CD1c-positive myeloid dendritic cell (primary cell): ENCODE results near the gene ATP2A2.

Source experiments
- DNase-seq: peaks from one replicate; pipeline ENCODE4 v3.0.0-alpha.2; 2016; ENCODE audit errors: extremely low spot score

The ATP2A2 gene

DNA sequence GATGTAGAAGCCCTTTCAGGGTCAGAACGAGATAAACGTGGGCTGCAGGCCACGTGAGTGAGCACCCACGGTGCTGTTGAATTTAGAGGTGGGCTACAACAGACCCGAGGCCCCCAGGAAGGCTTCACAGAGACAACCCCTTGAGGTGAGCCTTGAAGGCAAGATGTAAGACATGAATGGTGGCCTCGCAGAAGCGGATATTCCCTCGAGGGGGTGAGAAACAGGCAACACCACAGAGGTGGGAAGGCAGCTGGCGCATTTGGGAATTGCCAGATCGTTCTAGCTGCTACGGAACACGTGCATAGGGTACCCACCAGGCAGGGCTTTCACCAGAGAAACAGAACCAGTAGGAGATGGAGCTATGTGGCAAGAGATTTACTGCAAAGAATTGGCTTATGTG, 22.6 kb upstream of the ATP2A2 start:
- DNase-seq: no peak

DNA sequence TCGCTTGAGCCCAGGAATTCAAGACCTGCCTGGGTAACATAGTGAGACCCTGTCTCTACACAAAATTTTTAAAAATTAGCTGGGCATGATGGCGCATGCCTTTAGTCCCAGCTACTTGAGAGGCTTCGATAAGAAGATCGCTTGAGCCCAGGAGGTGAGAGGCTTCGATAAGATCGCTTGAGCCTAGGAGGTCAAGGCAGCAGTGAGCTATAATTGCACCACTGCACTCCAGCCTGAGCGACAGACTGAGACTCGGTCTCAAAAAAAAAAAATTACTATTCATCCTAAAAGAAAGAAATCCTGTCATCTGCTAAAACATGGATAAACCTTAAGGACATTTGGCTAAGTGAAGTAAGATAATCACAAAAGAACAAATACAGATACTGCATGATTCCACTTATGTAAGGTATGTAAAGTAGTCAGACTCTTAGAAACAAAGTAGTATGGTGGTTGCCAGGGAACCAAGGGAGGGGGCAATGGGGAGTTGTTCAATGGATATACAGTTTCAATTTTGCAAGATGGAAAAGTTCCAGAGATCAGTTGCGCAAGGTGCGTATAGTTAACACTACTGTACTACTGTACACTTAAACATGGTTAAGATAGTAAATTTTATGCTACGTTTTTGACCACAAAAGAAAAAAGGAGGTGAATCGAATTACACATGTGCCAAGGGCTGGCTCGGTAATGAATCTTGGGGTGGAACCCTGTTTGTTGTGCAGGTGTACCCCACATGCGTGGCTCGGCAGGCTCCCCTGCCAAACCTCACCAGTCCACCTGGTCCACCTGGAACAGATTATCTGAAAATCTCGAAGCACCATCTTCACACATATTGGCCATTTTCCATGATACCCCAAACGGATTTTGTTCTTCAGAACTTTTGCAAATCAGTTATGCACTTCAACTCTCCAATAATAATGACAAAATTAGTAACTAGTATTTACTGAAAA, 18.3 kb upstream of the ATP2A2 start:
- DNase-seq: no peak

DNA sequence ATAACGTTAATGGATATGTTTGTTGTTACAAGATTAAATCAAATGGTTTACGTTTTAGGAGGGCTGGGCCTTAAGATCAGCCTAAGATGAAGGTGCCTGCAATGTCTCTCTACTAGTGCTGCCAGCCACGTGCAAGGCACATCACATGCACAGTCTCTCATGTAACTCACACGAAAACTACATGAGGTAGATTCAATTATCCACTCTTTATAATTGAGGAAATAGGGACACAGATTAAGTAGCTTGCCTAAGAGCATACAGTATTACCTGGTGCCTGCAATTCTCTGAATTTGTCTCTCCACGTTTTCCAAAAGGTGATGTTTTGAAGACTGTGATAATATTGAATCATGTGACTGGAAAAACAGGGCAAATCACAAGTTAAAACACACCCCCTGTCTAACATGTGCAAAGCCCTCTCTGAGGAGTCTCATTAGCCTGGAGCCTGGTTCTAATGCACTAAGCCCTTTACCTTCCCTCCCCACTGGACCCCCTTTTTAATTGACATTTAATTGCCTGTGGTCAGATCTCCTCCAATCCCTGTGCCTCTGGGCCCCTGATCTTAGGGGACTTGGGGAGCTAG, 14.6 kb upstream of the ATP2A2 start:
- DNase-seq: no peak

DNA sequence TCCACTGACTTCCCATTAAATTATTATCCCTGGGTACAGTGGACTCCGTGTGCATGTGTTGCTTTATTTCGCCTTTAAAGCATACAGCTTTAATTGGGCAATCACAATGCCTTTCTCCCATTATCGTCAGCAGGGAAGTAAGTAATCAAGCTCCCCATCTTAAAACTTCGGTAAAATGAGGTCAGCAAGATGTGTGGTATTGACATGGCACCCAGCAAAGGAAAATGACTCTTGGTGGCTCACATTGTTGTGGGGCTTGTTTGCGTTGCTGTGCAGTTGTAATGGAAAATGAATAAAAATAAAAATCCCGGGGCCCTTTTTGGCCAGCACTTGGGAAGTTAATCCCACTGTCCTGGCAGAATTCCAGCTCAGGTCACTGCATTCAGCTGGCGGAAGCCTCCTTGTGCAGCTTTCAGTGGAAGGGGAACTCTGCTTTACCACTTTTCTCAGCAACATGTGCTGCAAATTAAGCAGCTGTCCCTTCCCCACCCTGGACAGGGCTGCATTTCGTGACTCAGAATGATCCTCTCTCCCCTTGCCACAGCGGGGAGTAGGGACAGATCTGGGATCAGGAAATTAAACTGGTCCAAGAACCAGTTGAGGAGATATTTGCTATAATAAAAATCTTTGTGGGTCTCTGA, 13.9 kb upstream of the ATP2A2 start:
- peak; percentile 39 for DNase-seq

DNA sequence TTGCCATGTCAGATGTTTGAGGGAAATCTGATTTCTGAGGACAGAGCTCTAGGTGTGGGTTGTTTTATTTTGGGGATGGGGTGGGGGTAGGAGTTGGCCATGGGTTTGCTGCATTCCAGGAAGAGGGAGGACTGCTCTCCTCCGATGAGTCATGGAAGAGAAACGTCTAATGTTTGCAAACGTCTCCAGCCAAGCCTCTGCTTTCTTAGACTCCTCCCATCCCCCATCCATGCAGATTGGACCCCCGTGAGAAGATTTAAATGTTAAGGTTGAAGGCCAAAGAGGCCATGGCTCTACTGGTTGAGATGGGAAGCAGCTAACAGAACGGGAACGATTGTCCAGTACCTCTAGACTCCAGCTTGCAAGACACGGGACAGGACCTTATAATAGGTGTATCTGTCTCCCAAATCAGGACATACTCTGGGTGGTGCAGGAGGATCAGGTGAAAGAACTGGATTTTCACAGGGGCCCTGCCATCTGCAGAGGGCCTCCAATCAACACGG, 11.4 kb upstream of the ATP2A2 start:
- no peak for DNase-seq

DNA sequence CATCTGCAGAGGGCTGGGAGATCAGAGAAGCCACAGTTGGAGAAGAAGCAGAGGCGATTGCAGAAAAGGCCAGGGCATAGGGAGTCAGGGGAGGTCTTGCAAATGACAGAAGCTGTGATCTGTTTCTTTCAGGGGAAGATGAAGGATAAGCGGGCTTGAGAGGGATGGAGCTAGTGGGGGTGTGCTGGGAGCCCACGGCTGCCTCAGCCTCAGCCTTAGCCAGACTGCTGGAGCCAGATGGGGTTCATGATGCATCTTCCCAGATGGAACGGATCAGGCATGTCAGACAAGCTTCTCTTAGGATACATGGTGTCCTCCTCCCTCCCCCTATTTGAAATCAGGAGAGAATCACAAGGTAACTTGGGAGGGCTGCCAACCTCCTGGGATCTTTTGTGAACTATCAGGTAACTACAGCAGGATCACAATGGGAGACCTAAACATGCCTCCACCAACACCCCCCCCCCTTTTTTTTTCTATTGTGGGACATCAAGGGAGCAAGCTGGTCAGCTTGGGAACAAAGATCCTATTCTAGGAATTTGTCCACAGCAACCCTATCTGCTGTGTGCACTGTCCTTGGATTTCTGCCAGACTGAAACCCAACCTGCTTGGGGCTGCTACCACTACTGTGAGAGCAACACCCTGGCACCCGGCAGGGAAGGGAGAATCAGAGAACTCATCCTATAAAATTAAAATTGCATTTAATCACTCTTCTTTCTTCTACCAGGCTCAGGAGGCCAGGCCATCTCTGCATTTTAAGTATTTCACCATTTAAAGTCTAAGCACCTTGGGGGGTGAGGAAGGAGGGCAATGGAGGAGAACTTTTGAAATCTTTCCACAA, 10.7 kb upstream of the ATP2A2 start:
- no peak for DNase-seq

DNA sequence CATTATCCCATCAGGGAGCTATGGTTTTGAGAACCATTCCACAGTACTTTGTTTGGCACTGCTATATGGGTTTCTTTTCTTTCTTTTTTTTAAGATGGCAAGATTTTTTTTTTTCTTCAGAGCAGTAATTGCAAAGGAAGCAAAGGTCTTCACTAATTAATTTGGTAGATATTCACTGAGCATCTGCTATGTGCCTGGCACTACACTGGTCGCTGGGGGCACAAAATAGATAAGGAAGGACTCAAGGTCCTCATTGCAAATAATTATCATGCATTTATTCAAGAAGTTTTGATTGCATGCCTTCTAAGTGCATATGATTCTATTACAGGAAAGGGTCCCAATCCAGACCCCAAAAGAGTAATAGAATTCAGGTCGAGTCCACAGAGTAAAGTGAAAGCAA, 10.0 kb upstream of the ATP2A2 start:
- no peak for DNase-seq

DNA sequence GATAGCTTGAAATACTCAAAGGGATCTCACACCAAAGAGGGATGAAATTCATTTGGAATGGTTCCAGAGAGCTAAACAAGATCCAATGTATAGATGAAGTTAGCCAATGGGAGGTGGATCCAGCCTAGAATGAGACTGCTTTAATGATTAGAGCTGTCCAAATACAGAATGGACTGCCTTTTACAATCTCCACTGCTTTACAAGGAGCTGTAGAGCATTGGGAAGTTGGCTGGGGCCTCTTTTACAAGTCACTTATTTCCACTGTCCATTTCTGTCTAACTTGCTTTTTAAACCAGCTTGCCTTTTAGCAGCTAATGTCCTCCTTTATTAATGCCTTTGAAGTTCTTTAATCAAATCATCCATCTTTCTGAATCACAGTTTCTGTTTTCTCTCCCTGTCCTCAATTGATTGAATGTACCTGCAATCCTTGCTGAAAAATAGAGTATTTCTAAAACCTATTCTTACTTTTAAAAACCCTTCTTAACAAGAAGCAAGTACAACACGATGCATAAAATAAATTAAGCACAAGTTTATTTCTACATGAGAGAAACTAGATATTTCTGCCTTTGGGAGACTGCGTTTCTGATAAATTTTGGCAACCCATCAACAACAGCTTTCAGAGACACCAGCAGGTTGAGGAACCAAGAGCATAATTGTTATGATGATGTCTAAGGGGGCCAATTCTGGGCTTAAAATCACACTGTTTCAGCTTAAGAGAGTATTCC, 3.4 kb upstream of the ATP2A2 start:
- no peak for DNase-seq

DNA sequence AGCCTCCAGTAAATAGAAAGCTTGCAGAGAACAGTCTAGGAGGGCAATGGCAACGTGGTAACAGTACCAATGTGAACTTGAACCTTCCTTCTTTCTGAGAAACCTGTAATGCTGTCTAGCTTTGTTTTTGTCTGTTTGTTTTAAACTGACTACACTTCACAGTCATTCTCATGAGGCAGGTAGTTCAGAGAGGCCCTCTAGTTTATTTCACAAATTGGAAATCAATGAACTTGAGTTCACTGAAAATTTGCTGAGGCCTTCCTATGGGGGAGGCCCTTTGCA, 2.9 kb upstream of the ATP2A2 start:
- DNase-seq: no peak

DNA sequence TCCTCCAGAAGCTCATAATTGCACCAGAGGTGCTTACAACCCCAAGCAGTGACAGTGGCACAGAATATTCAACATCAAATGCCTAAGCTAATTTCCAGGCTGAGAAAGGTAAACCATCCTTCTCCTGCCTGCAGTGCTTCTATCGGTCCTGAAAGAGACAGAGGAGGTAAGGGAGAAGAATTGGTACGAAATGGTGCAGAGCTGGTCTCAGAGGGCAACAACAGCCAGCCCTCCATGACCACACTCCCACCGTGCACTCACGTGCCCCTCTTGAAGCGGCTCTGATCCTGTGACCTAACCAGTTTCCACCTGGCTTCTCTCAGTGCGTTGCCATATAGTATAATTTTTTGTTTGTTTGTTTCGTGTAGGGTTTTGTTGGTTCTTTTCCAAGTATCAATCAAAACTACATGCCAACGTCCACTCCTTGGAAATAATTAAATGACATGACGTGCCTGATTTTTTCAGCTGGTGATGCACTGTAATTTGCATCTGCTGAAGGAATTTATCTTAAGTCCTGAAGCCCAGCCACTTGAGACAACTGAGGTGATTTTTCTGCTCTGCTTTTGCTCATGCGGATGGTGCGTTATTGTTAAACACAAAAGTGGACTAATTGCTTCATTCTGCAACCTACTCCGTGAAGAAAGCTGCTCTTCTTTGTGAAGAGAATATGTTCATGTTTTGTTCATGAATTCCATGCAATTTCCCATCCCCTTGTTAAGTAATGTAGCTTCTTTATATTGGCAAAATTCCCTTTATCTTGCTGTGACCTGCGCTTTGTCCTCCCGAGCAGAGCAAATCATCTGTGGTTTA, 1.3 kb upstream of the ATP2A2 start:
- no peak for DNase-seq

DNA sequence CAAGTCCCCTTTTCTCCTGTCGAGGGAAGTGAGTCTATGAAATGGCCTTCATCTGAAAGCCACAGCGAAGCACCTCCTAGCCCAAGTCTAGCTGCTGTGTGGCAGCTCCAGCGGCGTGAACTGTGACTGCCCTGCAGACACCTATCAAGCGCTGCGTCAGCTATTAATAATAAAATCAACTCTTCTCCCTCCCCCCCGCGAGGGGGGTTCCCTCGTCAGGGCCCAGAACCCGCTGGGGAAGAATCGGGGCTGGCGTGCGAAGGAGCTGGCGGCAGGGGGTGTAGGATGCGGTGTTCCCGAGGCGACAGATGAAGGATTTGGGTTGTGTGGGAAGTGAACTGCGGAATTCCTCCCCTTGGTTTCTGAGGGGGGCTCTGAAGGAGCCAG, 662 bp upstream of the ATP2A2 start:
- peak; percentile 64 for DNase-seq

DNA sequence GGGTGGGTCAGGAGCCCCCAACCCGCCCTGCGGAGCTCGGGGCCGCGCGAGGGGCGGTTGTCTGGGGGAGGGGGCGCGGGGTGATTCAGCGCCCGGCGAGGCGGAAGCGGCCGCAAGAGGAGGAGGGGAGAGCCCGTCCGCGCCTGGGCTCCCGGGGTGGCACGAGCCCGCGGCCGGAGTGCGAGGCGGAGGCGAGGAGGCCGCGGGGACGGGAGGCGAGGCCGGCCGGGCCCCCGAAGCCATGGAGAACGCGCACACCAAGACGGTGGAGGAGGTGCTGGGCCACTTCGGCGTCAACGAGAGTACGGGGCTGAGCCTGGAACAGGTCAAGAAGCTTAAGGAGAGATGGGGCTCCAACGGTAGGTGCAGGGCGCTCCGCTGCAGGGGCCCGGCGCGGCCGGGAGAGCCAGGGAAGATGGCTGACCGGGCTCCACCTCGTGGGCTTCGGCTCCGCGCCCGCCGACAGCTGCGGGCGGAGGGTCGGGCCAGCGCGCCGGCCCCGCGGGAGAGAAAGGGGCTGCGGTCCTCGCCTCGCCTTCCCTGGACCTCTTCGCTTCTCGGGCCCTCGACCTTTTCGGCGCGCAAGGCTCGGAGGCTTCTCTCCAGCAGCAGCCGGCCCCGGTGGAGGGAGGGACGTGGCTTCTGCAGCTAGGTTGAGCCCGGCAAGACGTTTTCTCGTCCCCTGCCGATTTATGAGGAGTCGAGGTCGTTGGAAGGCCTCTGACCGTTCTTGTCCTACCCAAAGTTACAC, 677 bp downstream of the ATP2A2 start:
- DNase-seq: peak; percentile 76

DNA sequence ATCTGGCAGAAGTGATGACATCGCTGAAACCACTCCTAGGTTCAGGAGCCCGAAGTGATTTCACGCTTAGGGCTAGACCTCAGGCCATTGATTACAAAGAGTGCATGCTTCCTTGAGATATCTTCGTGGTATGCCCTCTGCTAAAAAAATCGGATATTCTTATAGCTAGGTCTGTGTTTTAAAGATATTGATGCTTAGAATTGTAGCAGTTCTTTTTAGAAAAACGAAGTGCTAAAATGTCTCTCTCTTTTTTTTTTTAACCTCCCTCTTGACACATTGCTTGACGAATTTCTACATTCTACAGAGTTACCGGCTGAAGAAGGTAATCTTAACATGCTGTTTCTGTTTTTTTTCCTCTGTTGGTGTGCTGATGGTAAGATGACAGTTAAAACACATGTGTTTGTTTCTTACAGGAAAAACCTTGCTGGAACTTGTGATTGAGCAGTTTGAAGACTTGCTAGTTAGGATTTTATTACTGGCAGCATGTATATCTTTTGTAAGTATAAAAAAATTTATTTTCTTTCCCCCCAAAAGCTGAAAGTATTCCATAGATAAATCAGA, 1.3 kb downstream of the ATP2A2 start:
- no peak for DNase-seq

DNA sequence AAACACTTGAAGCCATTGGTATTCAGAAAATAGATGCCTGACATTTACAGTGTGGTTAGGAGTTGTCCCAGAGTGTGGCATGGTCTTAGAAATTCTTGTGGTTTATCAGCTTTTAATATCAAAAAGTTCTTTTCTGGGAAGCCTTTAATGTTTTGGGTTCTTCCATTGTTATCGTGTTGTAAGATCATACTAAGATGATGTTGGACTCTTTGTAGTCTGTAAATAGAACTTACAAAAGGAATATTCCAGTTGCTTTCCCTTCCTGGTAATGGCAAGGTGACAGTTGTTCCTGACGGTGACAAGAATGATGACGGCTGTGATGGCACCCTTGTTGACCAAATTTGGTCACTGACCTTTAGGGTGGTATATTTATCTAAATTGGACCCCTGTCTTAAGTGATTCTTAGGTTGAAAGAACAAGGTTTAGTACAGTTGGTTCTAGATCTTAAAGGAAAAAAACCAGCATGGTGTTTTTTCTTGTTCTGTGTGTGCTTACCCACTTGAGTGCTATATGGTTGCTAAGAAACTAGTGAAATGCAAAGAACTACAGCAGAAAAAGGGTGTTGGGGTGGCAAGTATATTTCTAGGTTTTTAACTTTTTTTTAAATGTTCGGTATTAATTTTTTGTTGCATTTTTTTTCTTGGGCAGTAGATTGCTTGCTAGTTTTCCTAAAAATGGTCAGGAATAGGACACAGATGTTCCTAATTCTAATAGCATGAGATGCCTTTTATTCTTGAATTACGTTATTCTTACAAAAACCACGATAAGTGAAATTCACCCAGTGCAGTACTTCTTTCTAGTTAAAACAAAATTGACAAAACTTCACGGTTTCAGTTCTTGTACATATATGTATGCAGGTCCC, 2.1 kb downstream of the ATP2A2 start:
- DNase-seq: no peak

DNA sequence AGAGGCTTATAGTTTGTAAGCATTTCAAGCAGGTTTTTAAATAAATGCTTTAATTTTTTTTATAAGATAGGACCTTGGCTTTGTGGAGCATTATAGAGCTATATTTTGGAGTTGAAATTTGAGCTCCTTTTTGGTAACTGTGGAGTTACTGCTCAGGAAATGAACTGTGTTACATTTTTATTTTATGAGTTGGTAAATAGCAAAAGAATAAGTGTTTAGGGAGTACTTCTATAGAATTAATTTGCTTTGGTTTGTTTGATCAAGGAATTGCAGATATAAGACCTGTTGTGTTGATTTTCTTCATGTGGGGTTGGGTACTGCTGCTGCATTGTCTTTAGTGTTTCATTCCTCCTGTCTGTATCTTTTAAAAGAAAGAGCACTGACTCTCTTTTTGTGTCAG, 3.5 kb downstream of the ATP2A2 start:
- DNase-seq: no peak

DNA sequence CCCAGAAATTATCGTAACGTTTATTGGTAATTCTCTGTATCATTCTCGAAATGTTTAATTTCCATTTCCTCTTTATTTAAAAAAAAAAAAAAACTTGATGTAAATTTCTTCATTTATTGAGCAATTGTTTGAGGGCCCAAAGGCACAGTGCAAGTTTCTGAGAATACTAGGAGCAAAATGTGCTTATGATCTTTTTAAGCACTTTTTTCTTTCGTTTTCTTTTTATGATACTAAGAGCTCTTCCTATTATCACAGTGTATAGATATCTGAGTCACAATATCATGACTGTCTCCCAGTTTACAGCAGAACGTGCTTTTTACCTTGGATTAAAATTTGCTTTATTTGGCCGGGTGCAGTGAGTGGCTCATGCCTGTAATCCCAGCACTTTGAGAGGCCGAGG, 5.6 kb downstream of the ATP2A2 start:
- peak; percentile 58 for DNase-seq

DNA sequence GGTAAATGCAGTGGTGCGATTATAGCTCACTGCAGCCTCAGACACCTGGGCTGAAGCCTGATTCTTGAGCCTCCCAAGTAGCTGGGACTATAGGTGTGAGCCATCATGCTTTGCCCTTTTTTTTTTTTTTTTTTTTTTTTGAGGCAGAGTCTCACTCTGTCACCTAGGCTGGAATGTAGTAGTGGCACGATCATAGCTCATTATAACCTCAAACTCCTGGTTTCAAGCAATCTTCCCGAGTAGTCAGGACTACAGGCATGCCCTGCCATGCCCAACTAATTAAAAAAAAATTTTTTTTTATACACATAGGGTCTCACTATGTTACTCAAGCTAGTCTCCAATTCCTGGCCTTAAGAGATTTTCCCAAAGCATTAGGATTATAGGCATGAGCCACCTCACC, 6.9 kb downstream of the ATP2A2 start:
- DNase-seq: no peak

DNA sequence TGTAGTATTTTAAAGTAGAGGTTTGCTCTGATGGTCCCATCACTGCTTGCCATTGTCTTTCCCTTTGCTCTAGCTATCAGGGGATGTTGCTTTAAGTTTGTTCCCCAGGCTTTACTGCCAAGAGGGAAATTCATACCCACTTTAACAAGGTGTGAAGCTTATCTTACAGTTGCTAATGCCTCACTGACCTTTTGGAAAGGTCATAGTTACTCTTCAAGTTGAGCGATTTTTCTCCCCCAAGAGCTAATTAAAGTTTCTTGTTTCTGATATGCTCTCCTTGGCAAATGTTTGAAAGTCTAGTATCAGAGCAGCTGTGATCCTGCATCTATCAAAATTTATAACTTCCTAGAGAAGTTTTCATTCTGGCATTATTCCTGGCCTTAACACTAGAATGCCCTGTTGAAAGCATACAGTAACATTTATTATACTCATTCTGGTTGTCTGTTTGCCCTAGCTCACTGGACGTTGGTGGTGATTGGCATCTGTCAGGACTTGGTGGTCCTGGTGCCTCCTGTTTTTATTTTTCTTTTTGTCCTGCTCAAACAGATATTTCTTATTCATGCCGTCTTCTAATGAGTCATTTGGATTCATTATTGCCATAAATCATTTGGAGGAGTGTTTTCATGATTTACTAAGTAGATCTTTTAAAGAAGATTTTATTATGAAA, 8.1 kb downstream of the ATP2A2 start:
- no peak for DNase-seq
